HPDE6-E6E7 (cell line): ENCODE measurements around the gene OARD1.

Source experiments
- DNase-seq: peaks from one replicate; pipeline ENCODE4 v3.0.0; 2011; ENCODE audit warnings: missing footprints; ENCODE audit errors: extremely low spot score

The OARD1 gene

DNA sequence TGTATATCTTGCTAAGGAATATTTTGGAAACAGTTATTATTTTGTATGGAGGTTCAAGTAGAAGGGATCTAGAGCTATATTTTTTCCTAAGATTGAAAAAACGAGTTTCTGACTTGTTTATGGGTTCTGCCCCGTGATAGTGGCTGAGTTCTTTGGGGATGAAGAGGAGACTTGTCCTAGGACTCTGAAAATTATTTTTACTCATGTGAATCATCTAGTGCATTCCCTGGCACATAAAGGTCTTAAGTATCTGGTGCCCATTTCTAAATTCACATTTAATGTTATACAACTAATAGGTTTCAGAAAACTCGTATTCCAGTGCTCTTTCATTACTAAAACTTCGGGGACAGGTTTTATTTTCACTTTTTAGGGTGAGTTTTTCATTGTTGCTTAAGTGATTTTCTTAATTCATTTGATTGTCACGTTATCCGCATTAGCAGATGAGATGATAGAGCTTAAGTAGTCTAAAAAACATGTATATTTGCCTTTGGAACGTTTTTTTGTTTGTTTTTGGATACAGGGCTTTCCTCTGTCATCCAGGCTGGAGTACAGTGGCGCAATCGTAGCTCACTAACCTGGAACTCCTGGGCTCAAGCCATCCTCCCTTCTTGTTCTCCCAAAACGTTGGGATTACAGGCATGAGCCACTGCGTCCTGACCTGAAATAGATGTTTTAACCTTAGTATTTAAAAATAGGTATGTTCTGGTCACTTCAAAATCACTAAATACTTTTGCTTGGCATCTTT lies 2.7 kb upstream of the OARD1 start:
- DNase-seq: no peak

DNA sequence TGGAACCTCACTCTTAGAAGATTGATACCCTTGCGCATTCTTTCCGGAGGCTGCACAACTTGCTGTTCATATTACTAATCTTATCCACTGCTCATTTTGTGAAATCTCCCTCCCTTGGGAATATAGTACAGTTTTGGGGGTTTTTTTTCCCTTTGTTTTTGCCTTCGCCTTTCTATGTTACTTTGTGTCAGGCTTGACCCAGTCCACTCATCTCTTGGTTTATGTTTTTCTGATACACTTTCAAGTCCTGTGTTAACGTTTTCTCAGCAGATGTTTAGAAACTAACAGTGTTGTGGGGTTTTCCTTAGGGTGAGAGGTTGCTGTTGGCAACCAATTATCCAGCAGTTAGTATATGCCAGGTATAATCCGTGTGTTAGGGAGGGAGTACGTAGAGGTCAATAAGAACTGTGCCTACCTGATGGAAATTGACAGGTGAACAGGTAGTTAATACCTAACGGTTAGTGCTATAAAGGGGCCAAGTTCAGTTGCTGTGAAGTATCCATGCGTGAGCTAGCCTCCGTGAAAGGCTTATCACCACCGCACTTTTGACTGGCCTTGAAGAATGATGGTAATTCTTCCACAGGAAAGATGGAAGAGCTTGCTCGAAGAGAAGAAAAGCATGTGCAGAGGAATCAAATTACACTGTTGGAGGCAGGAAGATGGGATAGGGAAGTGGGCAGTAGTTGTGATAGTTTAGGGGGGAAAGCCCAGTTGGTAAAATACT lies 2.0 kb upstream of the OARD1 start:
- DNase-seq: no peak

DNA sequence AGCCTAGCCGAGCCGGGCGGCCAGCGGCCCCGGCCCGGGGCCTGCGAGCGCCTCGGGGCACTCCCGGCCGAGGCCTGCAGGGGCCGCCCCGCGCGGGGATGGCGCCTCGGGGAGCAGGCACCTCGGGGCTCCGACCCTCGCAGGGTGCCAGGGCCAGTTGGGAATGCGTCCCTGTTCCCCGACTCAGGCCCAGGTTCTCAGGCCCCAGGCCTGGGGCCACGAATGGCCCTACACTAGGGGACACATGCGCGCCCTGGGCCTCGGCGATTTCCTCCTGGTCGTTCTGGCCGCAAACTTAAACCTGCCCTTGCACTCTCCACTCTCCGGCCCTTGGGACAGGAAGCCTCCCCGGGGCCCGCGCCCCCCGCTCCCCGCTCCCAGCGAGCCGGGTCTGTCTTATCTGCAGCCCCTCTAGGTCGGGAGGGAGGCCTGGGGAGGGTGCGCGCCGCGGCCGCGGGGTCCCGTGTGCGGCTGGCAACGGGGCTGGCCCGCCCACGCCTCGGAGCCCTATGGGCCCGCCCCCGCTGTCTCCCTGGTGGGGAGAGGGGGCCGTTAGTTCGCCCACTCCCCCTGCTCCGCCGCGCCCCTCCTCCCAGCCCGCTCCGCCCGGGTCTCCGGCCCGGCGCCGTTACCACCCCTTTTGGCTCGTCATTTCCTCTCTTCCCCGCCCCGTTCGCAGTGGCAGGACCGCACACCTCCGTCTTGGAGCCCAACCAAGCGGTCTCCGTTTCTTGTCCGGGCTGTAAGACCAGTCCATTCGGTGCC lies 1.2 kb upstream of the OARD1 start:
- peak; percentile 69 for DNase-seq

DNA sequence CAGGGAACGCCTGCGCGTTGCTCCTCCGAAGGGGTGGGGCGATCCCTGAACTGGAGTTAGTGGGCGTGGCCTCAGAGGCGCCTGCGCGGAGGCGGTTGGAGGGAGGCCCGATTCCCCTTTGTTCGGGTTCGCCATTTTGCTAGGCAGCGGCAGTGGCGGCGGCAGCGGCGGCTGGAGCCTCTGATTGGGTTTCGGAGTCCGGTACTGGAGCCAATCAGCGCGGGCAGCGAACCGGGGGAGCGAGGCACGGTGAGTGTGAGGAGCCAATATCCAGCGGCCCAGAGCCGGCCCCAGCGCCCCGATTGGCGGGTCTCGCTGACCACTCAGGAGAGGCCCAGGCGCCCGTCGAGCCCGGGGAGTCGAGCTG lies 663 bp upstream of the OARD1 start, which contains the start of gene NFYA:
Gene NFYA (plus strand): TSS at position 139 of the 367 bp plus-strand sequence. CDS start 6,116 bp downstream, outside the sequence.
- peak; percentile 92 for DNase-seq

GRCh38 chr6:41071501-41071922 lies 644 bp downstream of the OARD1 start:
- DNase-seq: no peak

DNA sequence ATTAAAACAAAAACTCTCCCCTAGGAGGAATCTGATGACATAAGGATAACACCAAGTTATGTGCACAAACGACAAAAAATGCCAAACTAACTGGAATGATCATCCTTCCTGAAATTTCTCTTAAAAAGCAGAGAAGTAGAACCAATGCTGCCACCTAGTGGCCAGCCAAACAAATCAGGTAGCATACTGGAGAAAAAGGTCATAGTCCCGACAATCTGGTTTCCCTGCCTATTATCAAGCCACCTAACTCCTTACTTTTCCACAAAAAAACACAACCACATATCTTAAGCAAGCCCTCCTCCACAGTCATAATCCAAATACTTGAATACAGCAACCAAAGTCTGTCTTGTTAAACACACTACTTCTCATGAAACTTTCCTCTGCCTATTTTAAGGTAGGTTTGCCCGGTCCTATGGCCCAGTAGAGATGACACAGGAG lies 5.3 kb downstream of the OARD1 start:
- DNase-seq: no peak

DNA sequence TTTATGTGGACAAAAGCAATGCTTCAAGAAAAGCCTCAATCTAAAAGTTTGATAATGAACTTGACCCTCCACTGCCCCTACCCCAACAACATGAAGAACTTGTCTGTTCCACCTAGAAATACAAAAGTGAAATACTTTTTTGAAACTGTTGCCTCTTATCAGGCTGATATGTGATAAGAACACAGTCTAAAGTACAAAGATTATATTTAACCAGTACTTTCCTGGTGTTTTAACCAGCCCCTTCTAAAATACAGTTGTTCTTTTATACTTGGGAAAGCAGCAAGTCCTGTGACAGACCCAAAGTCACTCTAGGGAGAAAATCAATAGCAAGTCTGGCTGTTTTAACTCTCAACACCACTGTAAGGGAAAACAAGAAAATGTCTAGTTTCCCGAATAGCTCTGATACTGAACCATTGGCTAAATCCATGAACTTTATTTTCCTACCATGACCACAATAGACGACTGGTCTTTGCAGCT lies 6.6 kb downstream of the OARD1 start:
- DNase-seq: no peak

DNA sequence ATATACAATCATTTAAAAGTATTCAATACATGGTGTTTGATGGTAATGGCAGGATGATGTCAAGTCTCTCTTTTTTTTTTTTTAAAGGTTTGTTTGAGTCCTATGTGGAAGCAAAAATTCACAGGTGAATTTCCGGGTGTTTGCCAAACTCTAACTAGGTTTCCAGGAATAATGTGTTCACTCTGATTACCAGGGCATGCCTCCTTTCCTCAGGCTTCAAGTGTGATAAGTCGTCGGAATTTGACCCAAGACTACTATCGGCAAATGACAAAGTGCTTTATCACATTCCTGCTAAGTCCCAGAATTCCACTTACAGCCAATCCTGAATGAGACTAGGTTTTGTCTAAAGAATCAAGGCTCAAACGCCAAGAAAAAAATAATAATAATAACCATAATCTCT lies 7.3 kb downstream of the OARD1 start:
- DNase-seq: no peak

DNA sequence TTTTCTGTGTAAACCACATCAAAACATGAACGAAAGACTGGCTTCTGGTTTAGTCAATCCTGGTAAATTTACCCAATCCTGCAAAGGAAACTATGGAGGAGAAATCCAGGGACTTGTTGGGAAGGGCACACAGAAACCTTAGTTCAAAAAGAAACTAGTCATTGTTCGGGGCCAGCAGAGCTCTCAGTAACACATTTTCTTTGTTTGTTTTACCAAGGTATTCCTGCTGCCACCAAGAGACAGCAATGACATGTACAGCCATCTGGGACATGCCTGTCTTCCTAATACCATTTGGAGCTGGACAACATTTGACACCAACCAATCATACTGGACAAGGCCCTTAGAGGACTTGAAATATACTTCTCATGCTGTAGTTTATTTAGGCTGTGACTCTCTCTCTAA lies 8.3 kb downstream of the OARD1 start:
- DNase-seq: no peak

DNA sequence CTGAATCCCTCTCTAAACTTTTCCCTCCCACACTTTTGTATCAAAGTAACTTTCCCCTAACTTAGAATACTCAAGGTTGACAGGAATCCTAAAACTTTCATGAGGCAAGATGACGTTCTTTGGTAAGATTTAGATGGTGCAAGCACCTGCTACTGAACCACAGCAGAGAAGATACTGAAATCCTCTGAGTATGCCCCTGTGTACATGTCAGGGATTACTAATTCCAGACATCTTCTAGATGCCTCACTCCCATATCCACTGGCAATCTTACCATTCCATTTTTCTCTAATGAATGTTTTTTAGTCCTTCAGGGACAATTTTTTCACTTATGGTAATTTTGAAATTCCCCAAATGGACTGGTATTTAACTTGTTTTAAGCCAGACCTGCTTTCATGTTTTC lies 10.1 kb downstream of the OARD1 start:
- DNase-seq: no peak

DNA sequence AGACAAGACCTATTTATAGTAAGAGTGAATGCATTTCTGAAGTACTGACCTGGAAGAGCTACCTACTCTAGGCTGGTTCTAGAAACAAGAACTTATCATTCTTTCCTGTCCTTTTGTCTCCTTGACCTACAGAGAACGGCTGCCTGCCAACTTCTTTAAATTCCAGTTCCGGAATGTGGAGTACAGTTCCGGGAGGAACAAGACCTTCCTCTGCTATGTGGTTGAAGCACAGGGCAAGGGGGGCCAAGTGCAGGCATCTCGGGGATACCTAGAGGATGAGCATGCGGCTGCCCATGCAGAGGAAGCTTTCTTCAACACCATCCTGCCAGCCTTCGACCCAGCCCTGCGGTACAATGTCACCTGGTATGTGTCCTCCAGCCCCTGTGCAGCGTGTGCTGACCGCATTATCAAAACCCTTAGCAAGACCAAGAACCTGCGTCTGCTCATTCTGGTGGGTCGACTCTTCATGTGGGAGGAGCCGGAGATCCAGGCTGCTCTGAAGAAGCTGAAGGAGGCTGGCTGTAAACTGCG lies 10.9 kb downstream of the OARD1 start:
- DNase-seq: no peak

DNA sequence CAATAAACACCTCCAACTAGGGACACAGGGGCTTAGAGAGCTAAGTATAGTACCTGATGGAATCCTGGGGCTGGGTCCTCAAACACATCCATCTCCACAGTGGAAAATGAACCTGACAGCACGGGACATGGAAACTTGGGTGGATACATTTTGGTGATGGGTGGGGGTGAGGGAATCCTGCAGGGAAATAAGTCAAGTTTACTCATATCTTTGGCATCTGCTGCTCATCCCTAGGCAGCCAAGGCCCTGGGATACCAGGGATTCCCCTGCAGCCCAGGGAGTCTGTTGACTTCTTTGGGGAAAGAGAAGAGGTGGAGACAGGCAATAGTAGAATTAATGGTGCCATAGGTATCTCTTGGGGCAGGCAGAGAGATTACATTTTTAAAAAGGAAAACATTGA lies 12.6 kb downstream of the OARD1 start:
- no peak for DNase-seq

DNA sequence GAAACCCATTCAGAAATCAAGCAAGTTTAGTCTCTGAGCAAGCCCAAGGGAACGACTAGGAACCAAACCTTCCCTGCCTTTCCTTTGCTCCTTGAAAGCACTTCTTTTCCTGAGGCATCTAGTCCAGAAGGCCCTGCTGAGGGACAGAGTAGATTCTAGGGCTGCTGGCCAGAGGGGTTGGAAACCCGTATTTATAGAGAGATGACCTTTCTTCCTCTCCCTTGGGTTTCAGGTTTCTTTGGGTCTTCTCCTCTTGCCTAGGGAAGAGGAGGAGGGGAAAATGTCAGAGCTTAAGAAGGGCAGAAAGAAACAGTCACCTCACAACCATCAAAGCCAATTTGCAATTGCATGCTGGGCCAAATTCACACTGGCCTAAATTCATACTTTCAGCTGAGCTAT lies 13.4 kb downstream of the OARD1 start:
- no peak for DNase-seq

GRCh38 chr6:41056768-41057490 lies 15.2 kb downstream of the OARD1 start:
- DNase-seq: no peak

DNA sequence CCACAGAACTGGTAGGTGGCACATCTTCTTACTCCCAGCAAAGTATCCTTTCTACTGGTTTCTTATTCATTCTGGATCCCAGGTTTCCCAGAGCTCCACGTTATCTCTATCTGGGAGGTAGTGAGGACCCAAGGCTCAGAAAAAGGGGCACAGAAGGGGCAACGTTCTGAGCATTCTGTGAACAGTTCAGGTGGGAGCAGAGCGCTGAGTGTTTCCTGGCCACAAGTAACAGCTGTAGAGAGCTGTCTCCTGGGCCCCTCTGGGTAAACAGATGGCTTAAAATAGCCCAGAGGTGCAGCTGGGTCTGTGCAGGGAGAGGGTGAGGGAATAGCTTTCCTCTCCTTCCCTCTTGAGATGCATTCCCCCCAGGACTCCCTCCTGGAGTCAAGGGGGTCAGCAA lies 17.0 kb downstream of the OARD1 start:
- no peak for DNase-seq

GRCh38 chr6:41054511-41054910 lies 17.6 kb downstream of the OARD1 start:
- no peak for DNase-seq

DNA sequence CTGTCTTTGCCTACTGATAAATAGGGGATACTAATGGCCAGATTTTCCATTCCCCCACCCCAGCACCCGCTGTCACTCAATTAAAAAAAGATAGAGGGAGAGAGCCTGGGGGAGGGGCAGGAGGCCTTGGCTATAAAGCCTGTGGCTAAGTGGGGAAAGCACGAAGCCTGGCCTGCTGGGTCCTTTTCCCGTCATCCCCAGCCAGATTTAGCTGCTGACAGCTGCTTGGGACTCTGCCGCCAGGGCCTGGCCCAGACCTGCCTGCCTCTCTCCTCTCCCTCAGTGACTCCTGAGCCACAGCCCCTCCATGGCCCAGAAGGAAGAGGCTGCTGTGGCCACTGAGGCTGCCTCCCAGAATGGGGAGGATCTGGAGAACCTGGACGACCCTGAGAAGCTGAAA lies 19.1 kb downstream of the OARD1 start, which contains the start of gene APOBEC2:
Gene APOBEC2 (plus strand): TSS at position 162 of the 400 bp plus-strand sequence. CDS start 146 bp downstream, at position 308.
- DNase-seq: no peak

DNA sequence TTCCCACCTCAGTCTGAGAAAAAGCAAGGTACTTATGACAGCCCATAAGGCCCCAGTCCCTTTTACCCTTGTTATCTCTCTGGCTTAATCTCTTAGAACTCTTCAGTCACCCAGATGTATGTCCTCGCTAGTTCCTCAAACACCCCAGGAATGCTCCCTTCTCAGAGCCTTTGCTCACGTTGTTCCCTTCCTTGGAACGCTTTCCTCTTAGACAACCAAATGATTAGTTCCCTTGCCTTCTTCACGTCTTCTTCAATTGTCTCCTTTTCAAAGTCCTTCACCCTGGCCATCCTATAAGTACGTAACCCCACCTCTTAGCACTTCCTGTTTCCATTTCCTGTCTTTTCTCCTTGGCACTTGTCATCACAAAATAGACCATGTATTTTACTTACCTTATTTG lies 20.3 kb downstream of the OARD1 start:
- no peak for DNase-seq

- DNase-seq: no peak
These were observed 21.6 kb downstream of the OARD1 start for GRCh38 chr6:41050536-41050935.

- no peak for DNase-seq
These were observed 22.2 kb downstream of the OARD1 start for GRCh38 chr6:41049955-41050354.

GRCh38 chr6:41049521-41049920 lies 22.6 kb downstream of the OARD1 start:
- DNase-seq: no peak
